ENCODE measurements around the gene TFB1M.

TFB1M gene

GRCh38 chr6:155207223-155207622, 107.1 kb downstream of the TFB1M start:
- no peak for DNase-seq (ENCODE audit: low read depth)

Data from ELR (cell line).